Activated CD4-positive, alpha-beta T cell treated with anti-CD3 and anti-CD28 coated beads for 48 hours (primary cell): ENCODE data around the gene CLEC16A.
A peak's percentile ranks its signal among the peaks of the same experiment; 100 is the strongest.
"Not testable (repeated sequence)": the region's sequence is repeated elsewhere in the genome, so short reads cannot be mapped to it uniquely, and the experiment has no call there.

Source experiments
- DNase-seq: peaks from one replicate; pipeline ENCODE4 v3.0.0-alpha.2; 2020

CLEC16A gene

GRCh38 chr16:11089504-11090124 is 145.2 kb downstream of the CLEC16A start:
- DNase-seq = no peak

DNA sequence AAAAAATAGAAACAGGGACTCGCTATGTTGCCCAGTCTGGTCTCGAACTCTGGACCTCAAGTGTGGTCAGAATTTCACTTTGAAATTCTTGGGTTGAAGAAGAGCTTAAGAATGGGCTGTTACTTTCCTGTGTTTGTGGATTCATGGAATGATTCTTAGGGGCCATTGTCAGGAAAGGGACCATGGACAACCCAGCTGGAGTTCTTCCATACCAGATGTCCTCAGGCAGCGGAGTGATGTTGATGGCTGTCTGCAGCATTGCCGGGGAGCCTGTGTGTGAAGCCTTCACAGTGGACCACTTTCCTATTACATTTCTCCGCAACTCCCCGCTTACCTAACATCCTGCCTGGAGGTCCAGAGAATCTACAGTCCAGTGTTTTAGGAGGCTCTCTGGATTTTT is 145.9 kb downstream of the CLEC16A start:
- DNase-seq = no peak

DNA sequence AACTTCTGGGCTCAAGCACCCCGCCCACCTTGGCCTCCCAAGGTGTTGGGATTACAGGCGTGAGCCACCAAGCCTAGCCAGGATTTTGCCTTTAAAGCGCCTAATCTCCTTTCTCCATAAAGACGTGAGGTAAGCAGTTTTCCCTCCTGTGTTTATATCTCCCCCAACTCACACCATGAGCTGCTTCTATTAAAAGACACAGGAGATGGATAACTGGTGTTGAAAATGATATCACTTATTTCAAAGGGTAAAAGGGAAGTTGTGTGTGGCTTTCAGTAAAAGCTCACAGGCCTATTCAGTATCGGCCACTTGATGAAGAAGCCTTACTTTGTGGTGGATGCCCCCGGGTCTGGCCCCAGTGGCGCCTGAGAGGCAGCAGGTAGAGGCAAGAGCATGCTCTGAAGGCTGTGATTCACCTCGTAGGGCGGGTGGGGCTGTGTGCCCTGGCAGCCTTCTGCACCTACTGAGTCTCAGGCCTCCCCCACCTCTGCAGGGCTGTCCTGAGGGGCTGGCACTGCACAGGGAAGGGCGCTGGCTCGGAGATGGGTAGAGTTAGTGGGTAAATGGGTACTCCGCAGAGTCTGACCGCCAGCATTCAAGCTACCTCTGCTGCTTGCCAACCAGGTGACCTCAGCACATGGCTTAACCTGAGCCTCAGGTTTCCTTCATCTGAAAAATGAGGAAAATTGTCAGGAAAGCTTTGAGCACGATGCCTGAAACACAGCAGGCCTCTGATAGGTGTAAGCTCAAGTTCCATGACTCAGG is 146.8 kb downstream of the CLEC16A start:
- peak; percentile 81 for DNase-seq

- no peak for DNase-seq
These were observed 148.6 kb downstream of the CLEC16A start for GRCh38 chr16:11092788-11093571.

GRCh38 chr16:11093572-11094074 is 149.3 kb downstream of the CLEC16A start:
- peak; percentile 54 for DNase-seq

GRCh38 chr16:11094075-11094856 is 149.9 kb downstream of the CLEC16A start:
- DNase-seq = peak; percentile 85

DNA sequence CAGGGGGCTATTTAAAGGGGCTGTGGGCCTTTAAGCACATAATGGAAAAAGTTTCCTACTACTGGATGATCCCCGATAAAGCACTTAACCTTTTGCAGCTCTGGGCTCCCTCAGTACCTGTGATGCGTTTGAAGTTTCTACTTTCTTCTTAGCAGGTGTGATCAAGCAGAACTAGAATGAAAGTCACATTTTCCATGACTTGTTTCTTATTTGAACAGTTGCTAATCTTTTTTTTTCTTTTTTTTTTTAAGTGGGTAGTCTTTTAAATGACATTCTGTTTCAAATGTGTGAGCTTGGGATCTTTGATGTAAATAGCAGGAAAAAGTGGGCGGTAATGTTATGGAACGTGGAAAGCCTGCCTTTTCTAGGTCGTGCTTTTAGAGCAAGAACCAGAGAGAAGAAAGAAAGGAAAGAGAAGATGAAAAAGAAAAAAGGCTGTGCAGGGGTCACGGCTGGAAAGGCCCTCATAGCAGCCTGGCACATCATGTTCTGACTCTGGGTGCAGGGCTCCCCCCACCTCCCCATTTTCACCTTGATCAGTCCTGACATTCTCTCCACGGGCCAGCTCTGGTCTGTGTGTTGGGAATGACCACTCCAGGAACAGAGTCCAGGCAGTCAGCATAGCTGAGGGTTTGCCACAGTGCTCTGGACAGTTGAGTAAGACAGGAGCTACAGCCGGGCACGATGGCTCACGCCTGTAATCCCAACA is 150.6 kb downstream of the CLEC16A start:
- peak; percentile 51 for DNase-seq

DNA sequence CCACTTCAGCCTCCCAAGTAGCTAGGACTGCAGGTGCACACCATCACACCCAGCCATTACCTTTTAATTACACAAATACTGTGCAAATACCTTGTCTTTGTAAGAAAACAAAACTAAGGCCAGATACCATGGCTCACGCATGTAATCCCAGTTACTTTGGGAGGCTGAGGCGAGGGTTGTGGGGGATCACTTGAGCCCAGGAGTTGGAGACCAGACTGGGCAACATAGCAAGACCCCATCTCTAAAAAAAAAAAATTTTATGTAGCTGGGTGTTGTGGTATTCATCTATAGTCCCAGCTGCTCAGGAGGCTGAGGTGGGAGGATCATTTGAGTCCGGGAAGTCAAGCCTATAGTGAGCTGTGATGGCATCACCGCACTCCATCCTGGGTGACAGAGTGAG is 151.6 kb downstream of the CLEC16A start:
- DNase-seq = no peak

DNA sequence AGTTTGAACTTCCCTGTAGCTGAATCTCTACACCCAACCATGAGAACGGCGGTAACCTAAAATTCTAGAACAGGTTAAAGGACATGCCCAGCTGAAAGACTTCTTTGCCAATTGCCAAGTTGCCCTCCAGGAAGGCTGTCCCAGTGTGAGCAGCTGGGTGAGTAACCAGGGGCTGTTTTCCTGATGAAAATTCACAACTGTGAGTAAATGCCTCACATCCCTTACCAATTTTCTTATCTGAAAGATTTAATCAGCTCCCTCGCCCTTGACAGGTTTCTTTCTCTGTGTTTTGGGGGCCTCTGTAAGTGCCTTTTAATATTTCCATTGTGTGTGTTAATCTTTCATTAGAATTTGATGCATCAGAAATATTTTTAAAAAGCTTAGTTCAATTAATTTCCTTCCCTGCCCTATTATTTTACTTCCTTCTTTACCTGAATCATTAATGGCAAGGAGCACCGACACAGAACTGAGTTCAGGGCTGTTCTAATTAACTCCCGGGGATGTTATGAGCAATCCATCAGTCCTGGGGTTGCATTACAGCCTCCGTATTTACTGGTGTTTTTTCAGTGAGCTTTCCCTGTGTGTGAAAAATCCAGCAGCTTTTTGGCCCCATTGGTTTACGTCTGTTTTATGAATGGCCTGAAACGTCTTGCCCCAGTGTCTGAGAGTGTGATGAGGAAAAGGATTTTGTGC is 152.9 kb downstream of the CLEC16A start:
- no peak for DNase-seq

- no peak for DNase-seq
These were observed 153.4 kb downstream of the CLEC16A start for GRCh38 chr16:11097787-11098167.

DNA sequence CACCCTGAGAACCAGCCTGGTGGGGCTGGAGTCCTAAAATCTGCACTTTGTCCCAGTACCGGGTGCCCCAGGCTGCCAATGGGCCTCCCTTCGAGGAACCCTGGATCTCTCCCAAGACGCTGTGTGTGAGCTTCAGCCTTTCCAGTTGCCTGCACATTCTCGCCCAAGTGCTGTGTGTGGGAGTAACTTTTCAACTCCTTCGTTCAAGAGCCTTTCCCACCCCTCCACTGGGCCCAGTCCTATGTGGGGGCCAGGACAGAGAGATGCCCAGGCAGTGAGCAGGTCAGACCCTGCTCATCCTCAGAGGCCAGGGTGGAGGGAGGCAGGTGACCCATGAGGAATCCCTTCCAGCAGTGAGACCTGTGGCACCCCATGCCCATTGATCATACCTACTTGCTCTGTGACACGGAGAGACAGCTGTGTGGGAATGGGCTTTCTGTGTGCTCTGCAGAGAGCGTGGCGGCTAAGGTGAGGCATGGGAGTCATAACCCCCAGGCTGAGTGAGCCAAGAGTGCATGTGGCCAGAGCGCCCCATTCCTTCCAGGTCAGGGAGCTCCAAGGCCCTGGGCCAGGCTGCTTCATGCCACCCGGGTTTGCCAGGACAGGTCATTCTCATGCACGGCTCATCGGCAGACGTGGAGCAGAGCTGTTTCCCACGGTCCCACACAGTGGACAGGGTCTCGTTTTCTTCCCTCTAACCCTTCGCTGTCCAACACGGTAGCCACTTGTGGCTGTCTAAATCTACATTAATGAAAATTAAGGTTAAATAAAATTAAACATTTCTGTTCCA is 154.4 kb downstream of the CLEC16A start:
- no peak for DNase-seq

DNA sequence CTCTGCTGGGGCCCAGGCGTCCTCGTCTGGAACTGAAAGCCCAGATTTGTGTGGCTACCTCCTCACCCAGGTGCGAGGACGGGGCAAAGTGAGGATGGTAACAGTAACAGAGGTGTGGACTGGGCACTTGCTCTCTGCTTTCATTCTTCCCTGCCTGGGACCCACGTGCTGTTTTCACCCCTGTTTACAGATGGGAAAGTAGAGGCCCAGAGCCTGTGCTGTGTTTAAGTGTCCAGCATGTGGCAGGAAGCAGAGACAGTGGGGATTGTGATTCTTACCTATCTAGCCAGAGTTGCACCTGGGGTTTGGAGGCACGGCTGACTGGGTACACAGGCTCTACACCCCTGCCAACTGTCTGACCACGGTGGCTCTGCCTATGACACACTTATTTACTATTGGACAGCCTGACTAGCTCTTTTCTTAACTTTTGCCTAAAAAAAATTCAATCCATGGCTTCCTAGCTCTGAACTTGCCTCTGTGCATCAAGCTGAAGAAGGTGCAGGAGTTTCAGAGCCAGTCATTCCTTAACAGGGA is 155.4 kb downstream of the CLEC16A start:
- no peak for DNase-seq

GRCh38 chr16:11100239-11100750 is 155.9 kb downstream of the CLEC16A start:
- peak; percentile 88 for DNase-seq

DNA sequence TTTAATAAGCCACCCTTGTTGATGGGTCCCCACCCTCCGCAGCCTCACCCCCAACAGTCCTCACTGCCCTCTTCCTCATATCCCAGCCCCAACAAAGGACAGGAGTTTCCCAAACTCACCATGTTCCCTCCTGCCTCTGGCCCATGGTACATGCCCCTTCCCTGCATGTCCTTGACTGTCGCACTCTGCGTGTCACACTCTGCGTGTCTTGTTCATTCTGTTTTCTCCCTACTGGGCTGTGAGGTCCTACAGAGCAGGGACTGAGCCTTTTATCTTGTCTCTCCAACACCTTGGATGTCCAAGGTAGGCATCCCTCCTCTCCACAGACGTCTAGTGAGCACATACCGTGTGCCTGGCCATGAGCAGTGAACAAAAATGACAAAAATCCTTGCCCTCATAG is 156.9 kb downstream of the CLEC16A start:
- no peak for DNase-seq

- DNase-seq = no peak
These were observed 157.5 kb downstream of the CLEC16A start for GRCh38 chr16:11101695-11102522.

DNA sequence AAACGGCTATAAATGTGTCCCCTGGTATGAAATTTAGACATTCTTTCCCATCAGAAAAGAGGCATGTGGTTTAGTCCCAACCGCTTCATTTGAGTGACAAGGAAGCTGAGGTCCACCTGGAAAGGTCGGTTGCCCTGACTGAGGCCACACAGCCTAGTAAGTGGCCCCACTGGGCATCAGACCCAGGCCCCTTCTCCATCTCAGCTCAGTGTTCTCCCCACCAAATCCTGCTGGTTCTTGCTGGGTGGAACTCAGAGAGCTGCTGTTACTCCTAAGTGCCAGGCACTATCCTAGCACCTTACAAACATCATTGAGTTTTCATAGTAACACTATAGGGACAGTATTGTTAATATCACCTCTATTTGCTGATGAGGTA is 158.1 kb downstream of the CLEC16A start:
- DNase-seq = no peak

DNA sequence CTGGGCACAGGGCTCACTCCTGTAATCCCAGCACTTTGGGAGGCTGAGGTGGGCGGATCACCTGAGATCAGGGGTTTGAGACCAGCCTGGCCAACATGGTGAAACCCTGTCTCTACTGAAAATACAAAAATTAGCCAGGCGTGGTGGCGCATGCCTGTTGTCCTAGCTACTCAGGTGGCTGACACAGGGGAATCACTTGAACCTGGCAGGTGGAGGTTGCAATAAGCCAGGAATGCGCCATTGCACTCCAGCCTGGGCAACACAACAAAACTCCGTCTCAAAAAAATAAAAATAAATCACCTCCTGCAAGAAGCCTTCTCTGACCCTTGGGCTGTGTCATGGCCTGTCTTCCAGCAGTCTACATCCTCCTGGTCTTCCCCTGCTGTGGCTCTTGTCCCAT is 158.9 kb downstream of the CLEC16A start:
- not testable (repeated sequence) for DNase-seq

DNA sequence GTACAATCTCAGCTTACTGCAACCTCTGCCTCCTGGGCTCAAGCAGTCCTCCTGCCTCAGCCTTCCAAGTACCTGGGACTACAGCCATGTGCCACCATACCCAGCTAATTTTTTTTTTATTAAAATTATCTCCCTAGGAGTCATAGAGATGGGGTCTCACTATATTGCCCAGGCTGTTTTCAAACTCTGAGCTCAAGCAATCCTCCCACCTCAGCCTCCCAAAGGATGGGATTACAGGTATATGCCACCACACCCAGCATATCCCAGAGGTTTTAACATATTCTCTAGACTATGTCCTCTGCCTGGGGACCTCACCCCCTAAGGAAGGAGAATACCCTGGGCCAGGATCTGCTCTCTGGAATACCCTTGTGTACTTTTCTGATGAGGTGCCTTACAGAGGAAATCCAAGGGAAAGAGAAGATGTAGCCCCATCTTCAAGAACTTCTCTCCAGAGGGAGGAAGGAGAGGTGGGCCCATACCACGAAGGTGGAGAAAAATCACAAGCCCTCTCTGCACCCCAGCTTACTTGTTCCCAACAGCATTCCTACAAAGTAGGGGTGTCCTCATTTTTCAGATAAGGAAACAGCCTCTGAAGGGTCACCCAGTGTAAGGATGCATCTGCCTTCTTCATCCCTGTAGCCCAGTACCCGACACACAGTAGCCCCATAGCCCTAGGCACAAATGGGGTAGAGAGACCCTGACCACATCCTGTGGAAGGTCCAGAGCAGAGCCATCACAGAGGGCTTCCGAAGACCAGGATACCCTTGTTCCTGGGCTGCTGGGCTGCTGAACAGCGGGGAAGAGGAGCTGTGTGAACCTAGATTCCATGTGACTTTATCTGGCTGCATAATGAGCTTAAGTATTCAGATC is 160.0 kb downstream of the CLEC16A start:
- no peak for DNase-seq
